ENCODE results near the gene LMCD1. TPM values are rescaled to one million over a fixed set of nuclear protein-coding genes. Genes with fewer than 3 reads are reported as not detected.
A peak's percentile ranks its signal among the peaks of the same experiment; 100 is the strongest.

The LMCD1 gene
- total and polyA plus RNA-seq, 4 donors: 33.6 to 179 (median 98.4) TPM

GRCh38 chr3:8485943-8486342 is 15.7 kb upstream of the LMCD1 start:
- ATAC-seq (ENCODE audit: insufficient read depth, low FRiP score) (no peak), DNase-seq (no peak)
- TF ChIP-seq CTCF (IDR thresholded peaks at IDR 0.05; ENCODE audit: control extremely low read depth, extremely low read depth): no peak
- Histone ChIP-seq H3K9ac (ENCODE audit: insufficient read depth in 1 of 2, low read length in 2 of 2) (no peak overlapping the region), H3K36me3 (ENCODE audit: control insufficient read depth in 4 of 4, insufficient read depth in 4 of 4, low read length in 4 of 4) (no peaks in the 10 kb centered on the region), H3K27ac (ENCODE audit: low read depth in 1 of 2, low read length in 1 of 2) (no peak overlapping the region), H3K27me3 (ENCODE audit: control insufficient read depth in 3 of 3, insufficient read depth in 3 of 3, low read length in 2 of 3) (no peaks in the 10 kb centered on the region), H3K4me1 (ENCODE audit: control insufficient read depth in 5 of 5, insufficient read depth in 5 of 5, low read length in 5 of 5) (peaks cover 8 to 31% (median 17%) of the 10 kb centered on the region in 5 donors), H3K4me3 (no peak overlapping the region), H3K9me3 (ENCODE audit: control insufficient read depth in 4 of 4, insufficient read depth in 3 of 4, low read length in 3 of 4) (peaks cover 0 to 7% (median 0%) of the 10 kb centered on the region in 4 donors)
- WGBS, 2 donors: 62 to 77% methylated on average over 3 of the region's 3 CpGs

GRCh38 chr3:8486434-8486833 is 15.2 kb upstream of the LMCD1 start:
- no peak for ATAC-seq (ENCODE audit: insufficient read depth, low FRiP score)
- H3K4me3 ChIP-seq: no peak overlapping the region
- H3K9me3 ChIP-seq (ENCODE audit: control insufficient read depth in 4 of 4, insufficient read depth in 3 of 4, low read length in 3 of 4): peaks cover 0 to 7% (median 0%) of the 10 kb centered on the region in 4 donors
- no peaks in the 10 kb centered on the region for H3K27me3 ChIP-seq (ENCODE audit: control insufficient read depth in 3 of 3, insufficient read depth in 3 of 3, low read length in 2 of 3)
- H3K36me3 ChIP-seq (ENCODE audit: control insufficient read depth in 4 of 4, insufficient read depth in 4 of 4, low read length in 4 of 4): no peaks in the 10 kb centered on the region
- DNase-seq: no peak
- peaks cover 8 to 33% (median 18%) of the 10 kb centered on the region in 5 donors for H3K4me1 ChIP-seq (ENCODE audit: control insufficient read depth in 5 of 5, insufficient read depth in 5 of 5, low read length in 5 of 5)
- H3K27ac ChIP-seq (ENCODE audit: low read depth in 1 of 2, low read length in 1 of 2): peak overlapping the region in 1 of 2 donors; percentile 12
- no peak for TF ChIP-seq CTCF (IDR thresholded peaks at IDR 0.05; ENCODE audit: control extremely low read depth, extremely low read depth)
- 91 to 93% methylated on average over 3 of the region's 3 CpGs for WGBS, 2 donors
- no peak overlapping the region for H3K9ac ChIP-seq (ENCODE audit: insufficient read depth in 1 of 2, low read length in 2 of 2)

- peaks cover 8 to 37% (median 21%) of the 10 kb centered on the region in 5 donors for H3K4me1 ChIP-seq (ENCODE audit: control insufficient read depth in 5 of 5, insufficient read depth in 5 of 5, low read length in 5 of 5)
- no peak overlapping the region for H3K9ac ChIP-seq (ENCODE audit: insufficient read depth in 1 of 2, low read length in 2 of 2)
- peak in 1 of 3 donors; percentile 48 for DNase-seq
- H3K27ac ChIP-seq (ENCODE audit: low read depth in 1 of 2, low read length in 1 of 2): peak overlapping the region in 1 of 2 donors; percentile 12
- H3K9me3 ChIP-seq (ENCODE audit: control insufficient read depth in 4 of 4, insufficient read depth in 3 of 4, low read length in 3 of 4): peaks cover 0 to 7% (median 0%) of the 10 kb centered on the region in 4 donors
- no peak overlapping the region for H3K4me3 ChIP-seq
- 52 to 61% methylated on average over 5 of the region's 5 CpGs for WGBS, 2 donors
- H3K36me3 ChIP-seq (ENCODE audit: control insufficient read depth in 4 of 4, insufficient read depth in 4 of 4, low read length in 4 of 4): no peaks in the 10 kb centered on the region
- H3K27me3 ChIP-seq (ENCODE audit: control insufficient read depth in 3 of 3, insufficient read depth in 3 of 3, low read length in 2 of 3): no peaks in the 10 kb centered on the region
- ATAC-seq (ENCODE audit: insufficient read depth, low FRiP score): no peak
- no peak for TF ChIP-seq CTCF (IDR thresholded peaks at IDR 0.05; ENCODE audit: control extremely low read depth, extremely low read depth)
These were observed 14.7 kb upstream of the LMCD1 start for GRCh38 chr3:8486936-8487335.

- ATAC-seq (ENCODE audit: insufficient read depth, low FRiP score): no peak
- H3K27ac ChIP-seq (ENCODE audit: low read depth in 1 of 2, low read length in 1 of 2): peak overlapping the region in 1 of 2 donors; percentile 49
These were observed 13.2 kb upstream of the LMCD1 start for GRCh38 chr3:8488411-8488810.

More at GRCh38 chr3:8488411-8488810, 13.2 kb upstream of the LMCD1 start:
- H3K36me3 ChIP-seq (ENCODE audit: control insufficient read depth in 4 of 4, insufficient read depth in 4 of 4, low read length in 4 of 4): no peaks in the 10 kb centered on the region
- WGBS, 2 donors: 87 to 90% methylated on average over 3 of the region's 3 CpGs
- H3K9me3 ChIP-seq (ENCODE audit: control insufficient read depth in 4 of 4, insufficient read depth in 3 of 4, low read length in 3 of 4): peaks cover 0 to 7% (median 0%) of the 10 kb centered on the region in 4 donors
- H3K4me1 ChIP-seq (ENCODE audit: control insufficient read depth in 5 of 5, insufficient read depth in 5 of 5, low read length in 5 of 5): peaks cover 3 to 27% (median 12%) of the 10 kb centered on the region in 5 donors
- H3K4me3 ChIP-seq: no peak overlapping the region
- DNase-seq: no peak
- TF ChIP-seq CTCF (IDR thresholded peaks at IDR 0.05; ENCODE audit: control extremely low read depth, extremely low read depth): no peak
- H3K27me3 ChIP-seq (ENCODE audit: control insufficient read depth in 3 of 3, insufficient read depth in 3 of 3, low read length in 2 of 3): no peaks in the 10 kb centered on the region
- H3K9ac ChIP-seq (ENCODE audit: insufficient read depth in 1 of 2, low read length in 2 of 2): no peak overlapping the region
